GM18526 (cell line): ENCODE measurements around the gene GPR160.

Experiments used
- POLR2A ChIP-seq: IDR thresholded peaks from 3 replicates; pipeline ENCODE4 v1.6.1; 2011; ENCODE audit not compliant: insufficient read length; ENCODE audit errors: extremely low read depth

Gene GPR160

DNA sequence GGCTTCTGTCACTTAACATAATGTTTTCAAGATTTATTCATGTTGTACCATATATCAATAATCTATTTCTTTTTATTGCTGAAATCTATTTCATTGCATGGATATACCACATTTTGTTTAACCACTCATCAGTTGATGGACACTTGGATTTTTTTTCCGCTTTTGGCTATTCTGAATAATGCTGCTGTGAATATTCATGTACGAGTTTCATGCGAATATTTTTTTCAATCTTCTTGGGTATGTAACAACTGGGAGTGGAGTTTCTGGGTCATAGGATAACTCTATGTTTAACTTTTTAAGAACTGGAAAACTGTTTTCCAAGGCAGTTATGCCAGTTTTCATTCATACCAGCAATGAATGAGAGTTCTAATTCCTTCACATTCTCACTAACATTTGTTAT is 21.7 kb upstream of the GPR160 start:
- no peak for TF ChIP-seq POLR2A

DNA sequence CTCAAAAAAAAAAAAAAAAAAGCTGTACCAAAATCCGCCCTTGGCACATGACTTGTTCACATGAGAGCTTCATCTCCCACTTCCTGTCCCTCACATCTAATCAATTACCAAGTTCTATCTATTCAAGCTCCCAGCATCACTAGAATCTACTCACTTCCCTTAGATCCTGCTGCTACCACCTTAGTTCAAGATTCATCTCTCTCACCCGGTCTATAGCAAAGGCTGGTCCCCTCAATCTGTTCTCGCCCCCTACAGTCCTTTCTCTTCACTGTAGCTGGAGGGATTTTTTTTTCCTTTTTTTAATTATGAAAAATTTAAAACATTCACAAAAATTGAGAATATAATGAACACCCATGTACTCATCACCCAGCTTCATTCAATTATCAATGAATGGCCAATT is 16.7 kb upstream of the GPR160 start:
- TF ChIP-seq POLR2A: no peak

DNA sequence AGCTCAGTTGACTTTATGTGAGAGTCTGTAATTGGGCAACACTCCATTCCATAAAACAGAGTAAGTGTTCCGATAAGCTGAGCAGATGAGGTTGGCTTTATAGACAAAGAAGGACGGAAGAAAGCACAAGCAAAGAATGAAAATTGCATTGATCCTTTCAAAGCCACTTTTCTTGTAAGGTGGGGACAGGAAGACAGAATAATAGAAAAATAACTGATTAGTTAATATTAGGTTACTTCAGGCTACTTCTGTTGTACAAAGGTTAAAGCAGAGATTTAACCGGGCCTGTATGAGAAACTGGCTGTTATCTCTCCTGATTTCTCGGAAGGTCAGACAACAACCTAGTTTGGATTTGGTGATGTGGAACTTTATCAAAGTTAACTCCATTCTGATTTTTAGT is 15.5 kb upstream of the GPR160 start:
- no peak for TF ChIP-seq POLR2A

DNA sequence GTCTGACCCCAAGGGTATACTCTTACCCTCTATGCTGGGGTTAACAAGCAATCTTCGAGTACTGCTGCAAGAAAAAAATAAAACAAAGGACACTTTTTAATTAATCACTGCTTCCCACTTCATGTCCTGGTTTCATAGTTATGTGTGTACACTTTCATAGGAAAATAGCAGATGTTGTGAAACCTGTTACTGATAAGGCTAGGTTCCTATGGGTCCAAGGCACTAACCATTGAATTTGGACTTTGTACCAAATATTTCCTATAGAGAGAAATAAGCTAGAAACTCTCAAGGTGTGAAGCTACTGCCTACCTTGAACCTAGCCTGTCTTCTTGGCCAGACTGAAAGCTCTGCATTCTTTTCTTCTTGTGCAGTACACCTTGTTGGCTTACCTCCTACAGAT is 14.6 kb upstream of the GPR160 start:
- no peak for TF ChIP-seq POLR2A

DNA sequence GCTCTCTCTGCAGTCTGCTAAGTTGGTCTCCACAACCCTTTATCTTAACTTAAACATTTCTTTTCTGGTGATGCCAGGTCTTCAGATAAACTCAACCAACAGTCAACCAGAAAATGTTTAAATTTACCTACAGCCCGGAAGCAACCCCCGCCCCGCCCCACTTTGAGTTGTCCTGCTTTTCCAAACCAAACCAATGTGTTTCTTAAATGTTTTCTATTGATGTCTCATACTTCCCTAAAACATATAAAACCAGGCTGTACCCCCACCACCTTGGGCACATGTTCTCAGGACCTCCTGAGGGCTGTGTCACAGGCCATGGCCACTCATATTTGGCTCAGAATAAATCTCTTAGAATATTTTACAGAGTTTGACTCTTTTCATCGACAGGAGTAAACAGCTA is 13.2 kb upstream of the GPR160 start:
- no peak for TF ChIP-seq POLR2A

DNA sequence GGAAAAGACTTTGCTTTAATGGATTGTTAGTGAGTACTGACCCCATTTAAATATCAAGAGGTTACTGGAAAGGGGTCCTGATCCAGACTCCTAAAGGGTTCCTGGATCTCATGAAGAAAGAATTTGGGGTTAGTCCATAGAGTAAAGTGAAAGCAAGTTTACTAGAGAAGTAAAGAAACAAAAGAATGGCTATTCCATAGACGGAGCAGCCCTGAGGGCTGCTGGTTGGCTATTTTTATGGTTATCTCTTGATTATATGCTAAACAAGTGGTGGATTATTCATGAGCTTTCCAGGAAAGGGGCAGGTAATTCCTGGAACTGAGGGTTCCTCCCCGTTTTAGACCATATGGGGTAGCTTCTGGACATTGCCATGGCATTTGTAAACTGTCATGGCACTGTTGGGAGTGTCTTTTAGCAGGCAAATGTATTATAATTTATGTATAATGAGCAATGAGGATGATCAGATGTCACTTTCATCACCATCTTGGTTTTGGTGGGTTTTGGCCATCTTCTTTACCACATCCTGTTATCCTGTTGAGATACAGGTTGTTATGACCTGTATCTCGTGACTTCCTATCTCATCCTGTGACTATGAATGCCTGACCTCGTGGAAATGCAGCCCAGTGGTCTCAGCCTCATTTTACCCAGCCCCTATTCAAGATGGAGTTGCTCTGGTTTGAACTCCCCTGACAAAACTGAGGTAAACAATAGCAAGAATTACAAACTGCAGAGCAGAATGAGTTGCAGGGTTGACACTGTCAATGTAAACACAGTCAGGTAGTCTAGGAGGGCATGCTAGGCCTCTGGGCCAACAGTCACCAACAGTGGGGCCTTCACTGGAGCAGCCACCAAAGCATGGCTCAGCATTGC is 10.3 kb upstream of the GPR160 start:
- no peak for TF ChIP-seq POLR2A

DNA sequence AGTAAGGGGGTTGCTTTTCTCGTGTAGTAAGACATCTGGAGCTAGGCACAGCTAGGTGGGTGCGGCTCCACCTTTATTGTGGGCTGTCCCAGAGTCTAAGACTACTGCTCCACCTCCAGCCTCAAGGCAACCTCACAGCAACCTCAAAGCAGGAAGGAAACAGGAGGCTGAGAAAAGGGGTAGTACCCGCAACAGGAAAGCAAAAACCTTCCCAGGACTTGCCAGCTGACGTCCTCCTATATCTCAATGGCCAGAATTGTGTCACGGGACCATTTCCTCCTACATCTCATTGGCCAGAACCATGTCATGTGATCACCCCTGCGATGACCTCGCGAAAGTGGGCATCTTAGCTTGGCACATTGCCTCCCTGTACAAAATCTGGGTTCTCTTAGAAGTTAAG is 4.3 kb upstream of the GPR160 start:
- TF ChIP-seq POLR2A: no peak

DNA sequence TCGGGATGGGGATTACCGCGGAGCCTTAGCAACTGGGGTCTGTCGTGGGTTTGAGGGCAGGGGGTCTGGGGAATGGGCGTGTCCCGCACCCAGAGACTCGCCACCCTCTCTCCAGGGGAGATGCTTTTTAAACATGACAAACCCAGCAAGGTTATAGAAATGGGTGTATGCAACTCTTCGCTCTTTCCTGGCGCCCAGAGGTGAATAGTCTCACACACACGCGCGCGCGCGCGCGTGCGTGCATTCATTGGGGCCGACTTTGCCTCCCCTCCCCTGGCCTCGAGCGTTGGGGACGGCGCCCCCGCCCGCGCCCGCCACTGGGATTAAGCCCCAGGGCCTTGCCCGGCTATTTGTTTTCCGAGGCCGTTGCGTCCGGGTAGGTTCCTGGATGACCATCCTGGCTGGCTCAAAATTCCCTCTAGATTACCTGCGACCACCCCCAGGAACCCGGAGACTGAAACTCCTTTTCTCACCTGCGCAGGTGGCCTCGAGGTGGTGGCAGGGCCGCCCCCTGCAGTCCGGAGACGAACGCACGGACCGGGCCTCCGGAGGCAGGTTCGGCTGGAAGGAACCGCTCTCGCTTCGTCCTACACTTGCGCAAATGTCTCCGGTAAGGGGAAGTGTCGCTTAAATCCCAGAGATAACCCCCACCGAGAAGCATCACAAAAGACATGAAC is 777 bp downstream of the GPR160 start:
- no peak for TF ChIP-seq POLR2A

DNA sequence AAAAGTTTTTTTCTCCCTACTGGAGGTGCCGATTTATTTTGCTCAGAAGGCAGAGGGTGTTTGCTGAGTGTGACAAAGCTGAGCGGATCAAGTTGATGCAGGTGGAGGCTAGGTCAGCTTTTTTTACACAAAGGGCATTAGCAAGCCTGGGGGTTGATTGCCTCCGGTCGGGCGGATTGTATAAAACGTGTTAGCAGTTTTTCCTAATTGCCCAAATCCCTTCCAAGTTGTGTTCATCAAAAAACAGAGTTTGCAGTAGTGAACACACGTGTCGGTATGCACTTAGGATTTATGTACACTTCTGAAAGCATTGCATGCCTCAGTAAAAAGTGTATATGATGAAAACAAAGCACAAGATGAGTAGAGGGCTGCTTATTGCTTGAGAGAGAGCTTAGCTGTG is 2.6 kb downstream of the GPR160 start:
- TF ChIP-seq POLR2A: no peak

DNA sequence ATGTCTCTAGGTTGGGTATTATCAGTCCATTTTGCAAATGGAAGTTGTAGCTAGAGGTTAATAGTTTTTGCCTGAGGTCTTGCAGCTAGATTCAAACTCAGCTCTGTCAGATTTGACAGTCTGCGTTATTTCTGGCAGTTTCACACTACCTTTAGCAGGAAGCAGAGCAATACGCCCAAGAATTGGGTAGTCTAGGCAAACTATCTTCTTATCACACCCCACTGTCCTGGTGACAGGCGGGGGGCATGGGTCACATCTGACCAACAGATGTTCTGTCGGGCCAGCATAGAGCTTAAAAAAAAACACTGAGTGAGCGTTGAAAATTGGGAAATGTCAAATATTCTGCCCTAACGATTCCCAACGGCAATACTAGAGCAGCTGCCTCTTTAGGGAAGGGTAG is 5.7 kb downstream of the GPR160 start:
- no peak for TF ChIP-seq POLR2A

DNA sequence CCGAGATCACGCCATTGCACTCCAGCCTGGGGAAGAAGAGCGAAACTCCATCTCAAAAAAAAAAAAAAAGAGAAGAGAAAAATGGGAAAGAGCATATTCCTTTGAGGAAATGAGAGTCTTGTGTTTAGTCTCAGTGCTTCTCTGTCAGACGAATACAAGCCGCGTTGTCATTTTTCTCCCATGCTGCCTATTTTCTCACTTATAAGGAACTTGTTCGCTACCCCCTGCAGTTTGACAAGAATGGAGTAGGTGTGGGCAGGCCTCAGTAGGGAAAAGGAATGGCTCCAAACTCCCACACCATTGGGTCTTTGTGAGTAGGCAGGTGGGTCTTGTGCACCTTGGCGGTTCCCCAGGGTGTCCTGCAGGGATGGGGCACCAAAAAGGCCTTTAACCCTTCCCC is 6.5 kb downstream of the GPR160 start:
- TF ChIP-seq POLR2A: no peak

DNA sequence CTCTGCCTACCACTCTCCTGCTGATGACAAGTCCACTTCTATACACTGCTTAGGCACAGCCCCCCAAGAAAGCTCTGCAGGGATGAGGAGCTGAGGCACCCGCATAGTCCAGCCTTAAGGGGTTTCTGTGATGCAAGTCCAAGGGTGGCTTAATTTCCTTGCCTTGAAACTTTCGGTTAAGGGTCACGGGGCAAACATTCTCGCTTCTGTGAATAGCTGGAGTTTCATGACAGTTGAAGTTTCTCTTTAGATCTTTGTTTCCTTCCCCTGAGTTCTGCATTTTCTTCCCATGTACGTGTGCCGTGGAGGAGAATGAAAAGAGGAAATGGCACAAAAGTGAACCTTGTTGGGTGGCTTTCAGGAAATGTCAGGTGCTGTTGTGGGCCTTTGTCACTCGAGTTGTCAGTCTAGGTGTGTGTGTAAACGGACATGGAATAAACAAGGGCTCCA is 7.0 kb downstream of the GPR160 start:
- no peak for TF ChIP-seq POLR2A

DNA sequence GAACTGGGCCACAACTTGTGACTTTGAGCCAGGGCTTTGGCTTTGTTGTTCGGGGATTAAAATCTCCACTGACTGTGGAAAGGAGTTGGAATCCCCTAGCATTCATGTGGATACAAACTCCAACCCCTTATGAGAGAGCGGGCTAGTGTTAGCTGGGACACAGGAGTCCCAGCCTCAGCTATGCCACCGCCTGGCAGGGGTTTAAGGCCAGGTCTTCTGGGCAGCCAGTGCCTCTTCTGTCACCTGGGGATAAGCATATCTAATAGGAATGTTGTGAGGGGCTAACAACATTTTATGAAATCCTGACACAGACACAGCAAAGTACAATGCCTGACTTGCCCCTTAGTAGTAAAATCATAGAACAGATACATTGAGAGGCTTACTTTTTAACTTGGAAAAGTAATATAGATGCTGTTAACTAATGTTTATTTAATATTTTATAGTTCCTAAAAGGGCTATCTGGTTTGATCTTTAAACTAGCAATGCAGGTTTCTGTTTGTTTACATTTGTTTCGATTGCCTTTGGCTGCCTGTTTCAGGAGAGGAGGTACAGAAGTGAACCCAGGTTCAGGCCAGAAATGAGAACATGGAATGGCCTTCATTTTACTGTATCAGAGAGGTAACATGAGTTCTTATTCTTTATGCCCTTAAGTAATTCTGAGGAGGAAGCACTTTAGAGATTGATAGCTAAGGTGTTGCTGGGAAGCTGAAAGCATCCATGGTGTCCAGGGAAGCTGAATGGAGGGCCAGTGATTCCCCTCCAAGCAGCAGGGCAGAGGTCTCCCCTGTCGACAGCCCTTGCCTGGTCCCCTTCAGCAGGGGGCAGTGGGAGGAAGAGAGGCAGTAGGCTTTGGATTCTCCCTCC is 8.7 kb downstream of the GPR160 start:
- TF ChIP-seq POLR2A: no peak

DNA sequence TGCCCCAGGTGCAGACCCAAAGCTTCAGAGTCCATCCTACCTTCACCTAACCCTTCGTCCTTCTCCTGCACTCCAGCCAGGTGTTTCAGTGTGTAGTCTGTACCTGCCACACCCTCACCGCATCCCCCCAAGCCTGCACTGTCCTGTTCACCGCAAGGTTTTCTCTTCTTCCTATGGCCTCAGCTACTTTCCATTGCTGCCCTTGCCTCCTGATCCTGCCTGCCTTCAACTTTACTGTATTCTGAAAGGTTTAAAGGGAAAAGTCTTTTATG is 9.3 kb downstream of the GPR160 start:
- TF ChIP-seq POLR2A: no peak

DNA sequence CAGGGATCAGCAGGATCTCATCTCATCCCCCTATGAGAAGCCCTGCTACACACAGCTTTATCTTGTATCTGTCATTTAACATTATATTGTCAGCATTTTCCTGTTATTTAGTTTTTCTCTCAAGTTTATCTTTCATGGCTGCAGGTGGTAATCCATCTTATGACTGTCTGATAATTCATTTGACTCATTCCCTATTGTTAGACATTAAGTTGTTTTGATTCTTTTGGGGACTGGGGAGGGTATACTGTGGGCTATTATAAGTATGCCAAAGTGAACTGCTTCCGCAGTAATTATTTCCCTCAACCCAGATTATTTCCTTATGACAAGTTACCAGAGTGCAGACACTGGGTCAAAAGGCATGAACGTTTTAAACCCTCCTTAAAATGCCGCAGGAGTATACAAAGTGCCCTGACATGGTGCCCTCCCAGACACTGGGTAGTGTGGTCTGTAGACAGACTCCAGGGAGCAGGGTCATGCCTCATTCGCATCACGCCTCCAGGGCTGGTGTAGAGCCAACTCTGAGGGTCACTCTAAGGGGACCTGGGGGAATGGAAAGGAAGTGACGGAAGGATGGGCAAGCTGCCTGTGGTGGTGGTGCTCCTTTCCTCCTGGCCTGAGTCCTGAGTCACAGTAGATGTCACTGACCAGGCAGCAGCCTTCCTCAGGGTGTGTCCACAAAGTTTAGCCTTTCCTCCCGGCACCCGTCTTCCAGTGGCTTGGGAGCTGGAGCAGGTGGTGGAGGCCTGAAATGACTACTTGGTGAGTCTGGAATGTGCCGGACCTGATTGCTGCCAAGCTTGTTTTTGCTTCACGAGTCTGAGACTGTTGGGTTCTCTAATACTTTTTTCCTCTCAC is 11.6 kb downstream of the GPR160 start:
- TF ChIP-seq POLR2A: no peak
